ENCODE measurements around the gene FRMD3. TPM values are rescaled to one million over a fixed set of nuclear protein-coding genes. Genes with fewer than 3 reads are reported as not detected.
"Not testable (repeated sequence)": the region's sequence is repeated elsewhere in the genome, so short reads cannot be mapped to it uniquely, and the experiment has no call there.

The FRMD3 gene
- total RNA-seq, 1 donor from 2014 or later = 2.8 TPM

- no peak for DNase-seq (ENCODE audit: low read depth in 2 of 2)
Observed at GRCh38 chr9:83523684-83524083, 14.5 kb downstream of the FRMD3 start.

DNA sequence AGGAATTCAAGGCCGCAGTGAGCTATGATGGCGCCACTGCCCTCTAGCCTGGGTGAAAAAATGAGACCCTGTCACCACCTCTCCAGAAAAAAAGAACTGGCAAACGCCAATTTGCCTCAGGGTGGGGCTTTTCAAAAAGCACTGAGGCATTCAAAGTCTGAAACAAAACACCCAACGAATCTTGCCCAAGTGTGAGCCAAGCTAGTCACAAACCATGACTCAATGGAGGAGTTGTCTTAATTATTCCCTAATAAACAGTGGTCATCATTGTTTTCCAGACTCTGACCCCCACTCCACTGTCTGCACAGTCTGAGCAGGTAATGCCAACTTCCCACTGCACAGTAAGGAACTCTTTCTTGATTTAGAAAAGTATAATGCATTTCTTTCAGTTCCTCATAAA is 16.8 kb downstream of the FRMD3 start:
- DNase-seq (ENCODE audit: low read depth in 2 of 2) = no peak

DNA sequence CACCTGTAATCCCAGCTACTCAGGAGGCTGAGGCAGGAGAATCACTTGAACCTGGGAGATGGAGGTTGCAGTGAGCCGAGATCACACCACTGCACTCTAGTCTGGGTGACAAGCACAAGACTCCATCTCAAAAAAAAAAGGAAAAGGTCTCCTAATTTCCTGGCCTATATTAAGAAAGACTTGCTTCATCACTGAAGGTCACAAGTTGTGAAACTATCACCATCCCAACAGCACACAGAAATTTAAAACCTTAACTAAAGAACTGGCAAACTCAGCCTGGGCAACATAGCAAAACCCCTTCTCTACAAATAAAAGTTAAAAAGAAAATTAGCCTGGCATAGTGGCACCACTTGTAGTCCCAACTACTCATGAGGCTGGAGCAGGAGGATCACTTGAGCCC is 17.2 kb downstream of the FRMD3 start:
- DNase-seq (ENCODE audit: low read depth in 2 of 2) = no peak

- DNase-seq (ENCODE audit: low read depth in 2 of 2) = no peak
Observed at GRCh38 chr9:83520292-83520691, 17.9 kb downstream of the FRMD3 start.

DNA sequence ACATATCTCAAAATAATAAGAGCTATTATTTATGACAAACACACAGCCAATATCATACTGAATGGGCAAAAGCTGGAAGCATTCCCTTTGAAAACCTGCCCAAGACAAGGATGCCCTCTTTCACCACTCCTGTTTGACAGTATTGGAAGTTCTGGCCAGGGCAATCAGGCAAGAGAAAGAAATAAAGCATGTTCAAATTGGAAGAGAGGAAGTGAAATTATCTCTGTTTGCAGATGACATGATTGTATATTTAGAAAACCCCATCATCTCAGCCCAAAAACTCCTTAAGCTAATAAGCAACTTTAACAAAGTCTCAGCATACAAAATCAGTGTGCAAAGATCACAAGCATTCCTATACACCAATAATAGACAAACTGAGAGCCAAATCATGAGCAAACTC is 20.2 kb downstream of the FRMD3 start:
- DNase-seq (ENCODE audit: low read depth in 2 of 2) = not testable (repeated sequence)

GRCh38 chr9:83514767-83515166 is 23.4 kb downstream of the FRMD3 start:
- DNase-seq (ENCODE audit: low read depth in 2 of 2) = no peak

DNA sequence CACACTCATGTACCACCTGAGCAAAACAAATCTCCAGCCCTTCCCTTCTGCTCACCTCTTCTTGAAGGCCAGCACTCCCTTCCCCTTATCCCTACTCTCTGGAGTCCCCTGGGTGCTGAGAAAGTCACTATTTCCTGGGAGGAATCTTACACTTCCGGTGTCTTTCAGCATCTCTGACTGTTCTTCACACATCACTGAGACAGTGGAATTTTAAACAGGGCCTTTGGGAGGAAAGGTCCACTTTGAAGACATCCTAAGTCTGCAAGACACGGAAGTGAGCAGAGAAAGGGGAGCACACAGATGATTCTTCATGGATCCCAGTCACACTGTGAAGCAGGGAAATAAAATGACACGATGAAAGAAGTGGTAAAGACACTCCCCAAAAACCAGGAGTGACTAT is 25.6 kb downstream of the FRMD3 start:
- no peak for DNase-seq (ENCODE audit: low read depth in 2 of 2)

- peak in 1 of 2 donors; percentile 86 for DNase-seq (ENCODE audit: low read depth in 2 of 2)
Observed at GRCh38 chr9:83511051-83511450, 27.1 kb downstream of the FRMD3 start.

DNA sequence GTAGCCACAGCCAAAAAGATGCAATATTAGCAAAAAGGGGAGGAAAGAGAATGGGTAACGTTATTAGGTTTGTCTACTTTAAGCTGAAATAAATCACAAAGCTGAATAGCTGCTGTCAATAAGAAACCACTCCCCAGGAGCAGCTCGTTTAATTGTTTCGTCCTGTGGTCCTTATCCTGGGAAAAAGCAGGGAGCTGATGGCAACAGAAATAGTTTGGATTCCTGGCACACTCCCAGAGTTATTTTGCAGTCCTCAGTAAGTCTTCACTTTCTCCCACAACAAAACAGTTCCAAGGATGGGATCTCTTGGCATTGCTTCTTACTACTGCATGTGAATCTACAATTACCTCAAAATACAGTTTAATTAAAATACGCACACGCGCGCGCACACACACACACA is 28.8 kb downstream of the FRMD3 start:
- peak in 1 of 2 donors; percentile 32 for DNase-seq (ENCODE audit: low read depth in 2 of 2)

- DNase-seq (ENCODE audit: low read depth in 2 of 2) = peak in 1 of 2 donors; percentile 24
Observed at GRCh38 chr9:83508067-83508466, 30.1 kb downstream of the FRMD3 start.

DNA sequence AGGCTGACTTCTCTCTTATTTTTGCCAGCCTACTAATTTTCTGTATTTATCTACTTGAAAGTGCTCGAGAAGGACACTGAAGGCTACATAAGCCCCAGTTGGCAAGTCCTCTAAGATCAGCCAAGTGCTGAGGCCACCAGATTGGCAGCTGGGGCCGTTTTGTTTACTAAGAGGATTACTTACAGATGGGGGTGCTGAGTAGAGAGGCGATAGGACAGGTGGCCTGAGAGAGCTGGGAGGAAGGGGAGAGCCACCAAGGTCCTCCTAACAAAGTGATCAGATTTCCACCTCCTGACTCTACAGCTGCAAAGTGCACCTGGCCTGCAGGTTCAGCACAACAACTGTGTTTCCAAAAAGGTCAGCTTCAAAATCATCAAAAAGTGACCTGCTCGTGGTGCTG is 32.9 kb downstream of the FRMD3 start:
- no peak for DNase-seq (ENCODE audit: low read depth in 2 of 2)

- no peak for DNase-seq (ENCODE audit: low read depth in 2 of 2)
Observed at GRCh38 chr9:83503866-83504265, 34.3 kb downstream of the FRMD3 start.

- DNase-seq (ENCODE audit: low read depth in 2 of 2) = no peak
Observed at GRCh38 chr9:83501565-83501964, 36.6 kb downstream of the FRMD3 start.

DNA sequence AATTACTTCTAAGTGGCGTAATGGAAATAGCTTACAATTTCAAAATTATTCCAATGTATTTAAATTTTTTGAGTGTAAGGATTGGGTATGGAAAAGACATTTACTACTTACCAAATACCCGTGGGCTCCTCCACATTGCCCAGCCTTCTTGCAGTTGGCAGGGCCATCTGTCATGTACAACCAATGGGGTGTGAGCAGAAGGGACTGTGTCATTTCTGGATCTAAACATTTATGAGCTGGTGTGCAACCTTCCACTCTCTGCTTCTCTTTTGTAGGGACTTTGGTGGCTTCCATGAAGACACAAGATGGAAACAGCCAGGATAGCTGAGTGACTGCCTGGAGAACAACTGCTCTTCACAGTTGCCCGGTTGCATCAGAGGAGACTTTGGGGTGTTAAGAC is 40.8 kb downstream of the FRMD3 start:
- no peak for DNase-seq (ENCODE audit: low read depth in 2 of 2)

- DNase-seq (ENCODE audit: low read depth in 2 of 2) = no peak
Observed at GRCh38 chr9:83491995-83492394, 46.2 kb downstream of the FRMD3 start.

GRCh38 chr9:83491413-83491812 is 46.8 kb downstream of the FRMD3 start:
- DNase-seq (ENCODE audit: low read depth in 2 of 2) = no peak

DNA sequence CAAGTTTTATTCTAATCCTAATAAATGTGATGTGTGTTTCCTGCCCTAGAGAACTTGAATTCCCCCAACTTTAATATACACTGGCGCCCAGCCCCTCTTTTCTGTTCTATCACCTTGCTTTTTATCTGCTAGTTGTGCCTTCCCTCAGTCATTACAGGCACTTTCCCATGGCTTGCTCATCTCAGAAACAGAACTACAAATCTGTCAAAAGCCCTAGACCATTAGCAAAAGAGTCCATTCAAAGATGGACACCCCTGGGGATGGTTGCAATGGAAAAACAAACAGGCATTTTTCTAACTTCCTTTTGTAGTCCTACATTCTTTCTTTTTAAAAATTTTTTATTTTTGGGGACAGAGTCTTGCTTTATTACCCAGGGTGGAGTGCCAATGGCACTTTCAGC is 48.2 kb downstream of the FRMD3 start:
- no peak for DNase-seq (ENCODE audit: low read depth in 2 of 2)

DNA sequence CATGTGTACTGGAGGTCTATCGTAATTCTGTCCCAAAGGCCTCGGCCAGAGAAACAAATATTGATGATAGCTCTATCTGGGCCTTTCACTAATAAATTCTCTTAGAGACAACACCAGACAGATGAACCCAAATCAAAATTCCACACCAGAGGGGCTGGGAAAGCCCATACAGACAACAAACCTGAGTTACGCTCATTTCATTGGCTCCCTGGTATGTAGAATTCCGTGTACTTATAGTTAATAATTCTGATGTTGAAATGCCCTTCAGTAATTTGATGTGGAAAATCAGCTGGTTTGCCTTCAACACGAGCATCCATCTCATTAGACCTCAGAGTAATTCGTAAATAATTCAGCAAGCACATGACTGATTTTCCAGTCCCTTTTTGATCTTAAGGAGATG is 53.2 kb downstream of the FRMD3 start:
- no peak for DNase-seq (ENCODE audit: low read depth in 2 of 2)

DNA sequence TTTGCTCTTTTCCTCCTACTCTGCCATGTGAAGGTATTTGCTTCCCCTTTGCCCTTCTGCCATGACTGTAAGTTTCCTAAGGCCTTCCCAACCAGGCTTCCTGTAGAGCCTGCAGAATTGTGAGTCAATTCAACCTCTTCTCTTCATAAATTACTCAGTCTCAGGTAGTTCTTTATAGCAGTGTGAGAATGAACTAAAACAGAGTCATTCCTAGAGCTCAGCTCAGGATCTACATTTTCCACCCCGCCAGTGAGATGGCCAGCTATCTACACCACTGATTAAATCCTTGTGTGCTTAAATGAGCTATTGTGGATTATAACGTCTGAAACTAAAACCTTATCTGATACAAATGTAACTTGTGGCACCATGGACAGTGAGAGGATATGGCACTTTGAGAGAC is 55.0 kb downstream of the FRMD3 start:
- no peak for DNase-seq (ENCODE audit: low read depth in 2 of 2)

DNA sequence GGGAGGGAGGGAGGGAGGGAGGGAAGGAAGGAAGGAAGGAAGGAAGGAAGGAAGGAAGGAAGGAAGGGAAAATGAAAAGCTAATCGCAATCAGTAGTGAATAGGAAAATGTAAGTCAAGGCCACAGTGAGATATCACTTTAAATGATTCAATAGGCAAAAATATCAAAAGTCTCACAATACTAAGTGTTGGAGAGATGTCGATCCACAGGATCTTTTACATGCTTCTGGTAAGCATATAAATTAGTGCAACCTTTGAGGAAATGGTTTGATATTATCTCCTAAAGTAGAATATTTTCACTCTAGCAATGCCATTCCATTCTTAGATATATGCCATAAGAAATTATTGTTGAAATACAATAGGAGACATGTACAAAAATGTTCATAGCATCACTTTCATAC is 58.4 kb downstream of the FRMD3 start:
- no peak for DNase-seq (ENCODE audit: low read depth in 2 of 2)

DNA sequence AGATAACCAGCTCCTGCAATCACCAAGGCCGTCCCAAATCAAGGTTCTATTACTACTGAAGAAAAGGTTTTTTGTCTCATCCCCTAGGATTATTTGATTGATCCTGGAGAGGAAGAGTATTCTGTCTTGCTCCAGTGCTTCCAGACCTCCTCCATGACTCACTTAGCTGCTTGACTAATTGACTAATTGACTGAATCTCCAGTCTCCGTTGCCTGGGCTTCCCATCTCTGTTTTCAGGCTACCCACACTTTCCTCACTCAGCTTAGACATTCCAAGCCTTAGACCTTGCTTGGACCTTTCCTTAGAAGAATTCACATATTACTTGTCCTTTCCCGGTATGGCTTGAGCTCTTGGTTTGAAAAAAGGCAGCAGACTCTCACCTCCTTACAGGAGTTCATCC is 60.6 kb downstream of the FRMD3 start:
- DNase-seq (ENCODE audit: low read depth in 2 of 2) = no peak

GRCh38 chr9:83477120-83477519 is 61.1 kb downstream of the FRMD3 start:
- DNase-seq (ENCODE audit: low read depth in 2 of 2) = no peak

- DNase-seq (ENCODE audit: low read depth in 2 of 2) = no peak
Observed at GRCh38 chr9:83476513-83476912, 61.7 kb downstream of the FRMD3 start.

GRCh38 chr9:83475741-83476140 is 62.5 kb downstream of the FRMD3 start:
- no peak for DNase-seq (ENCODE audit: low read depth in 2 of 2)

GRCh38 chr9:83474631-83475030 is 63.6 kb downstream of the FRMD3 start:
- no peak for DNase-seq (ENCODE audit: low read depth in 2 of 2)

Measured in dermis microvascular lymphatic vessel endothelial cell (primary cell).